ENCODE results near the gene AGPS. TPM values are rescaled to one million over a fixed set of nuclear protein-coding genes. Genes with fewer than 3 reads are reported as not detected.

The AGPS gene
- total and polyA plus RNA-seq, 11 donors: 4.2 to 36.6 (median 25.6) TPM

- ATAC-seq: no peak
- DNase-seq: no peak
- Histone ChIP-seq H3K4me1 (peaks cover 0 to 8% (median 2%) of the 10 kb centered on the region in 12 donors), H3K9me3 (no peaks in the 10 kb centered on the region), H3K4me3 (no peak overlapping the region), H3K27me3 (no peaks in the 10 kb centered on the region), H3K36me3 (no peaks in the 10 kb centered on the region), H3K27ac (no peak overlapping the region)
- 92 to 100% (median 99%) methylated on average over 1 of the region's 1 CpG for WGBS, 4 donors
- TF ChIP-seq POLR2A (IDR thresholded peaks at IDR 0.05): no peak
- no peak for TF ChIP-seq CTCF (IDR thresholded peaks at IDR 0.05)
- intact Hi-C loops (cut with DNase I): loop anchor here in 2 of 10 donors (5.0 kb wide), 1 partner anchor 40 kb away; no protein-coding TSS in a partner anchor
These were observed 165.2 kb downstream of the AGPS start for GRCh38 chr2:177557794-177558193.

- TF ChIP-seq CTCF (IDR thresholded peaks at IDR 0.05): no peak
- no peak for TF ChIP-seq POLR2A (IDR thresholded peaks at IDR 0.05)
- no peak overlapping the region for H3K4me3 ChIP-seq
- WGBS, 4 donors: 97 to 100% (median 99%) methylated on average over 2 of the region's 2 CpGs
- H3K27ac ChIP-seq: no peak overlapping the region
- ATAC-seq: no peak
- intact Hi-C loops (cut with DNase I): loop anchor here in 2 of 10 donors (5.0 kb wide), 1 partner anchor 38 kb away; no protein-coding TSS in a partner anchor
- no peaks in the 10 kb centered on the region for H3K9me3 ChIP-seq
- no peaks in the 10 kb centered on the region for H3K4me1 ChIP-seq
- no peaks in the 10 kb centered on the region for H3K36me3 ChIP-seq
- H3K27me3 ChIP-seq: no peaks in the 10 kb centered on the region
- DNase-seq: no peak
These were observed 167.1 kb downstream of the AGPS start for GRCh38 chr2:177559638-177560037.

GRCh38 chr2:177568390-177568789 is 175.8 kb downstream of the AGPS start:
- Histone ChIP-seq H3K27ac (no peak overlapping the region), H3K4me3 (no peak overlapping the region), H3K4me1 (no peaks in the 10 kb centered on the region), H3K27me3 (no peaks in the 10 kb centered on the region), H3K36me3 (no peaks in the 10 kb centered on the region), H3K9me3 (no peaks in the 10 kb centered on the region)
- TF ChIP-seq CTCF (IDR thresholded peaks at IDR 0.05) (no peak), POLR2A (IDR thresholded peaks at IDR 0.05) (no peak)
- ATAC-seq (no peak), DNase-seq (no peak)
- 40 to 78% (median 55%) methylated on average over 1 of the region's 1 CpG for WGBS, 4 donors
- intact Hi-C loops (cut with DNase I): no loop called here

- TF ChIP-seq POLR2A (IDR thresholded peaks at IDR 0.05) (no peak), CTCF (IDR thresholded peaks at IDR 0.05) (no peak)
- ATAC-seq (no peak), DNase-seq (no peak)
- Histone ChIP-seq H3K27ac (no peak overlapping the region), H3K36me3 (no peaks in the 10 kb centered on the region), H3K9me3 (no peaks in the 10 kb centered on the region), H3K4me3 (no peak overlapping the region), H3K27me3 (no peaks in the 10 kb centered on the region), H3K4me1 (no peaks in the 10 kb centered on the region)
- 91 to 97% (median 93%) methylated on average over 5 of the region's 5 CpGs for WGBS, 4 donors
- intact Hi-C loops (cut with DNase I): no loop called here
These were observed 176.3 kb downstream of the AGPS start for GRCh38 chr2:177568893-177569292.

Measured in heart left ventricle (tissue), 16 donors.